ENCODE results near the gene BMP7. TPM values are rescaled to one million over a fixed set of nuclear protein-coding genes. Genes with fewer than 3 reads are reported as not detected.

The BMP7 gene
- total RNA-seq, 3 donors from 2014 or later (not counting 1 experiment from before 2014, with no cell fraction given): not detected

GRCh38 chr20:57259121-57259937 lies 7.1 kb downstream of the BMP7 start:
- 36% methylated on average over 21 of the region's 21 CpGs for WGBS (ENCODE audit: insufficient coverage)
- DNase-seq (no peak), ATAC-seq (no peak)
- Histone ChIP-seq H3K27ac (ENCODE audit: low read length) (no peak overlapping the region), H3K4me1 (ENCODE audit: control insufficient read depth, insufficient read depth, low read length) (no peaks in the 10 kb centered on the region), H3K36me3 (ENCODE audit: control insufficient read depth, insufficient read depth, low read length) (no peaks in the 10 kb centered on the region), H3K27me3 (ENCODE audit: control insufficient read depth, insufficient read depth, low read length) (peaks cover 3% of the 10 kb centered on the region), H3K4me3 (ENCODE audit: low read length) (no peak overlapping the region), H3K9me3 (ENCODE audit: control insufficient read depth, insufficient read depth, low read length) (no peaks in the 10 kb centered on the region)
- Mint-ChIP-seq H3K4me1 (no peaks in the 10 kb centered on the region), H3K4me3 (no peak overlapping the region), H3K36me3 (no peaks in the 10 kb centered on the region), H3K27me3 (ENCODE audit: low read depth in 2 of 2) (peaks cover 56 to 66% of the 10 kb centered on the region in 2 donors), H3K9me3 (no peaks in the 10 kb centered on the region), H3K27ac (no peak overlapping the region)
- intact Hi-C loops (cut with micrococcal nuclease): no loop called here
- no peak for TF ChIP-seq CTCF (IDR thresholded peaks at IDR 0.05)

GRCh38 chr20:57257701-57258453 lies 8.6 kb downstream of the BMP7 start:
- peaks cover 3% of the 10 kb centered on the region for H3K27me3 ChIP-seq (ENCODE audit: control insufficient read depth, insufficient read depth, low read length)
- 62% methylated on average over 9 of the region's 9 CpGs for WGBS (ENCODE audit: insufficient coverage)
- peaks cover 41 to 60% of the 10 kb centered on the region in 2 donors for H3K27me3 Mint-ChIP-seq (ENCODE audit: low read depth in 2 of 2)

GRCh38 chr20:57256908-57257307 lies 9.5 kb downstream of the BMP7 start:
- Histone ChIP-seq H3K4me3 (ENCODE audit: low read length) (no peak overlapping the region), H3K9me3 (ENCODE audit: control insufficient read depth, insufficient read depth, low read length) (no peaks in the 10 kb centered on the region), H3K27ac (ENCODE audit: low read length) (no peak overlapping the region), H3K4me1 (ENCODE audit: control insufficient read depth, insufficient read depth, low read length) (no peaks in the 10 kb centered on the region), H3K36me3 (ENCODE audit: control insufficient read depth, insufficient read depth, low read length) (no peaks in the 10 kb centered on the region), H3K27me3 (ENCODE audit: control insufficient read depth, insufficient read depth, low read length) (peaks cover 3% of the 10 kb centered on the region)
- no peak for ATAC-seq
- DNase-seq: no peak
- Mint-ChIP-seq H3K9me3 (no peaks in the 10 kb centered on the region), H3K27ac (no peak overlapping the region), H3K4me3 (no peak overlapping the region), H3K27me3 (ENCODE audit: low read depth in 2 of 2) (peaks cover 33 to 50% of the 10 kb centered on the region in 2 donors), H3K4me1 (no peaks in the 10 kb centered on the region), H3K36me3 (no peaks in the 10 kb centered on the region)
- TF ChIP-seq CTCF (IDR thresholded peaks at IDR 0.05): no peak
- intact Hi-C loops (cut with micrococcal nuclease): no loop called here
- 91% methylated on average over 6 of the region's 6 CpGs for WGBS (ENCODE audit: insufficient coverage)

More at GRCh38 chr20:57257701-57258453, 8.6 kb downstream of the BMP7 start:
- Mint-ChIP-seq H3K36me3 (no peaks in the 10 kb centered on the region), H3K9me3 (no peaks in the 10 kb centered on the region), H3K4me1 (no peaks in the 10 kb centered on the region), H3K27ac (no peak overlapping the region), H3K4me3 (no peak overlapping the region)
- H3K36me3 ChIP-seq (ENCODE audit: control insufficient read depth, insufficient read depth, low read length): no peaks in the 10 kb centered on the region
- DNase-seq (no peak), ATAC-seq (no peak)
- no peak for TF ChIP-seq CTCF (IDR thresholded peaks at IDR 0.05)
- no peaks in the 10 kb centered on the region for H3K4me1 ChIP-seq (ENCODE audit: control insufficient read depth, insufficient read depth, low read length)
- H3K9me3 ChIP-seq (ENCODE audit: control insufficient read depth, insufficient read depth, low read length): no peaks in the 10 kb centered on the region
- intact Hi-C loops (cut with micrococcal nuclease): no loop called here
- no peak overlapping the region for H3K27ac ChIP-seq (ENCODE audit: low read length)
- H3K4me3 ChIP-seq (ENCODE audit: low read length): no peak overlapping the region

Measured in natural killer cell (primary cell).